Body of pancreas (tissue), 4 donors: Measurements from ENCODE around the gene SLC26A2. TPM values are rescaled to one million over a fixed set of nuclear protein-coding genes. Genes with fewer than 3 reads are reported as not detected.
A peak's percentile ranks its signal among the peaks of the same experiment; 100 is the strongest.

Experiments
- ATAC-seq: fragments of 150-250 bp; one replicate; pipeline ENCODE4 v1.9.1; 2016
- DNase-seq, 4 donors: peaks; one replicate each; pipeline ENCODE4 v3.0.0-alpha.2; 2019
- H3K27ac ChIP-seq, 4 donors: fragments of 200-600 bp; sonication (generic); 1 replicate in 3 of 4; 2 replicates in 1 of 4; pipeline versions ENCODE4 v1.5.1 to v1.6.1; 2016 to 2019; ENCODE audit warnings: mild to moderate bottlenecking in 1 of 4, mixed read lengths in 1 of 4, moderate library complexity in 1 of 4
- H3K27me3 ChIP-seq, 2 donors: fragments of 200-600 bp; sonication (generic); one replicate each; pipeline ENCODE4 v1.6.0; 2016; ENCODE audit warnings: mild to moderate bottlenecking in 1 of 2
- H3K36me3 ChIP-seq, 2 donors: fragments of 200-600 bp; sonication (generic); replicated peaks in 1 of 2; 2 replicates each; pipeline ENCODE4 v1.5.1; 2016; ENCODE audit warnings: low read depth in 2 of 2; ENCODE audit not compliant: insufficient read depth in 1 of 2
- H3K4me1 ChIP-seq: fragments of 200-600 bp; sonication (generic); one replicate; pipeline ENCODE4 v1.6.0; 2016
- H3K4me3 ChIP-seq, 2 donors: fragments of 200-600 bp; sonication (generic); 1 replicate in 1 of 2; 2 replicates in 1 of 2; pipeline ENCODE4 v1.5.1; 2016 to 2019
- H3K9me3 ChIP-seq, 3 donors: fragments of 200-600 bp; sonication (generic); 1 replicate in 2 of 3; 2 replicates in 1 of 3; pipeline ENCODE4 v1.5.1; 2016
- CTCF ChIP-seq, 7 experiments: fragments of 450-650 bp in 4 of 7; fragments of 200-600 bp in 3 of 7; sonication (generic) in 3 of 7; IDR thresholded peaks; one replicate each; pipeline ENCODE4 v1.5.1; 2016 to 2019; ENCODE audit warnings: antibody characterized with exemption in 7 of 7
- POLR2A ChIP-seq, 3 donors: fragments of 450-650 bp; IDR thresholded peaks; one replicate each; pipeline ENCODE4 v1.6.1; 2016; ENCODE audit warnings: antibody characterized with exemption in 3 of 3, mild to moderate bottlenecking in 2 of 3
- WGBS, 2 donors: methylation state at CpG; one replicate each; pipeline ENCODE4 v1.1.5; 2017; 5-methylcytosine and 5-hydroxymethylcytosine counted together
- intact Hi-C: fragments of 100-400 bp; cut with DNase I; formaldehyde crosslinking; loops from one replicate; pipeline ENCODE4 v1.15.1; 2023
- small RNA-seq: library from RNA; depleted of rRNA; stranded (forward); fragments of <200 nt; gene quantifications from one replicate; pipeline ENCODE3, GENCODE V24; 2016
- total RNA-seq, 2 donors: library from RNA; depleted of rRNA; stranded (reverse); fragments of >200 nt; gene quantifications; one replicate each; pipeline ENCODE4 v1.1.0, GENCODE V29; 2016

Gene SLC26A2
- total RNA-seq, 2 donors from 2014 or later: 2.3 to 6.5 TPM

GRCh38 chr5:150035139-150035895 lies 74.8 kb downstream of the SLC26A2 start:
- TF ChIP-seq POLR2A (IDR thresholded peaks at IDR 0.05) (no peak), CTCF (IDR thresholded peaks at IDR 0.05) (no peak)
- ATAC-seq: no peak

DNA sequence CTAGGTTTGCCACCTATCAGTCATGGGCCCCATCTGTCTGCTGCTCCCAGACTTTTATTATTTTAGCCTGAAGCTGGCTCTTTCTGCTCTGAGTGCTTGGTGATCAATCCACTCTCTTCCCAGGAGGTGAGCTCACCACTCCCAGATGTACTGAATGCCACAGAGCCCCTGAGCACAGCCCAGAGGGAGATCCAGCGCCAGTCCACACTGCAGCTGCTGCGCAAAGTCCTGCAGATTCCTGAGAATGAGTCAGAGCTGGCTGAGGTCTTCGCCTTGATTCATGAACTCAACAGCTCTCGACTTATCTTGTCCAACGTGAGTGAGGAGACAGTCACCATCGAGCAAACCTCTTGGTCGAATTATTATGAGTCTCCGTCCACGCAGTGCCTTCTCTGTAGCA lies 76.0 kb downstream of the SLC26A2 start:
- Histone ChIP-seq H3K27ac (no peak overlapping the region), H3K36me3 (peaks cover 12 to 48% of the 10 kb centered on the region in 2 donors), H3K4me1 (no peaks in the 10 kb centered on the region), H3K4me3 (no peak overlapping the region), H3K27me3 (no peaks in the 10 kb centered on the region), H3K9me3 (no peaks in the 10 kb centered on the region)
- WGBS, 2 donors: 87 to 91% methylated on average over 9 of the region's 9 CpGs
- TF ChIP-seq CTCF (IDR thresholded peaks at IDR 0.05) (no peak), POLR2A (IDR thresholded peaks at IDR 0.05) (no peak)
- intact Hi-C loops: no loop called here
- DNase-seq: peak in 1 of 4 donors; percentile 33
- ATAC-seq: peak; percentile 55

More at GRCh38 chr5:150035139-150035895, 74.8 kb downstream of the SLC26A2 start:
- H3K27ac ChIP-seq: no peak overlapping the region
- DNase-seq: no peak
- no peak overlapping the region for H3K4me3 ChIP-seq
- no peaks in the 10 kb centered on the region for H3K9me3 ChIP-seq
- H3K36me3 ChIP-seq: peaks cover 11 to 50% of the 10 kb centered on the region in 2 donors
- no peaks in the 10 kb centered on the region for H3K4me1 ChIP-seq
- intact Hi-C loops: no loop called here
- 73 to 83% methylated on average over 7 of the region's 7 CpGs for WGBS, 2 donors
- H3K27me3 ChIP-seq: no peaks in the 10 kb centered on the region

Small RNA genes lying within 50 kb of the gene (small RNA-seq; reads per million reads assigned to genes)
- gene RF00019: not detected

Other genes starting within 250 kb of the SLC26A2 start
- gene PPARGC1B, start 230.4 kb upstream of the SLC26A2 start, total RNA-seq: 1 to 10 TPM; 1.3 to 4.6 TPM
- not detected for gene PDE6A, start 16.0 kb upstream of the SLC26A2 start, total RNA-seq
- gene TIGD6, start 39.9 kb downstream of the SLC26A2 start, total RNA-seq: 1 to 10 TPM; 2.1 to 3.0 TPM
- 10 to 100 TPM; 22.6 to 43.5 TPM for gene HMGXB3, start 40.0 kb downstream of the SLC26A2 start, total RNA-seq
- gene CSF1R, start 125.8 kb downstream of the SLC26A2 start, total RNA-seq: 10 to 100 TPM in 1 of 2 donors, 1 to 10 TPM in 1; 5.3 to 13.5 TPM
- 10 to 100 TPM; 24.1 to 34.2 TPM for gene PDGFRB, start 195.1 kb downstream of the SLC26A2 start, total RNA-seq
- not detected for gene CDX1, start 206.0 kb downstream of the SLC26A2 start, total RNA-seq
- not detected for gene SLC6A7, start 229.3 kb downstream of the SLC26A2 start, total RNA-seq